HG03558 (cell line): ENCODE data around the gene HDAC10.
"Not testable (repeated sequence)": the region's sequence is repeated elsewhere in the genome, so short reads cannot be mapped to it uniquely, and the experiment has no call there.

ENCODE experiments used
- ATAC-seq: cut with Tn5 transposase; IDR thresholded peaks from one replicate; pipeline ENCODE4 v1.9.1; 2021; ENCODE audit warnings: moderate number of reproducible peaks; ENCODE audit not compliant: unreplicated experiment; ENCODE audit errors: extremely low read depth

Gene HDAC10

GRCh38 chr22:50206599-50206998 lies 44.5 kb downstream of the HDAC10 start:
- ATAC-seq, result no peak

GRCh38 chr22:50205781-50206569 lies 45.1 kb downstream of the HDAC10 start:
- no peak for ATAC-seq

GRCh38 chr22:50204998-50205397 lies 46.1 kb downstream of the HDAC10 start:
- not testable (repeated sequence) for ATAC-seq

GRCh38 chr22:50204571-50204970 lies 46.5 kb downstream of the HDAC10 start:
- no peak for ATAC-seq

GRCh38 chr22:50203288-50203687 lies 47.8 kb downstream of the HDAC10 start:
- no peak for ATAC-seq

GRCh38 chr22:50202130-50202666 lies 48.9 kb downstream of the HDAC10 start:
- ATAC-seq, result no peak

- no peak for ATAC-seq
Observed at GRCh38 chr22:50201191-50202129, 49.6 kb downstream of the HDAC10 start.

GRCh38 chr22:50200461-50201190 lies 50.4 kb downstream of the HDAC10 start, which contains the start of gene SELENOO:
TSS of gene SELENOO (plus strand) at chr22:50201011. CDS start at chr22:50201037, 26 bp downstream.
- ATAC-seq, result no peak

GRCh38 chr22:50199829-50200460 lies 51.1 kb downstream of the HDAC10 start:
- no peak for ATAC-seq

- ATAC-seq, result no peak
Observed at GRCh38 chr22:50199251-50199721, 51.8 kb downstream of the HDAC10 start.

- ATAC-seq, result no peak
Observed at GRCh38 chr22:50198624-50199017, 52.4 kb downstream of the HDAC10 start.

- ATAC-seq, result no peak
Observed at GRCh38 chr22:50197856-50198623, 53.0 kb downstream of the HDAC10 start.

GRCh38 chr22:50197000-50197800 lies 53.9 kb downstream of the HDAC10 start:
- ATAC-seq, result no peak

- ATAC-seq, result no peak
Observed at GRCh38 chr22:50196256-50196655, 54.8 kb downstream of the HDAC10 start.
